HEK293 (cell line): Measurements from ENCODE around the gene TARS2.

Source experiments
- EGR2 ChIP-seq: fragments of 450-650 bp; formaldehyde crosslinking; IDR thresholded peaks from 2 replicates; pipeline ENCODE4 v1.5.1; 2016; ENCODE audit warnings: low read depth, missing biosample characterization, missing genetic modification characterization
- GFI1B ChIP-seq: fragments of 450-650 bp; formaldehyde crosslinking; IDR thresholded peaks from 2 replicates; pipeline ENCODE4 v1.5.1; 2016; ENCODE audit warnings: missing biosample characterization, missing genetic modification characterization
- GLI4 ChIP-seq: fragments of 450-650 bp; formaldehyde crosslinking; IDR thresholded peaks from 2 replicates; pipeline ENCODE4 v1.5.1; 2016; ENCODE audit warnings: missing biosample characterization, missing genetic modification characterization
- IKZF3 ChIP-seq: fragments of 450-650 bp; IDR thresholded peaks from 2 replicates; pipeline ENCODE4 v1.5.0; 2018; ENCODE audit warnings: missing biosample characterization, mild to moderate bottlenecking, missing genetic modification characterization, moderate library complexity
- PRDM1 ChIP-seq: fragments of 450-650 bp; formaldehyde crosslinking; IDR thresholded peaks from 2 replicates; pipeline ENCODE4; 2016; ENCODE audit warnings: missing biosample characterization, missing genetic modification characterization
- PRDM10 ChIP-seq: fragments of 450-650 bp; formaldehyde crosslinking; IDR thresholded peaks from 2 replicates; pipeline ENCODE4 v1.5.1; 2016; ENCODE audit warnings: missing biosample characterization, missing genetic modification characterization
- PRDM4 ChIP-seq: fragments of 450-650 bp; formaldehyde crosslinking; IDR thresholded peaks from 2 replicates; pipeline ENCODE4 v1.5.1; 2017; ENCODE audit warnings: missing biosample characterization, missing genetic modification characterization
- SP3 ChIP-seq: fragments of 450-650 bp; formaldehyde crosslinking; IDR thresholded peaks from 2 replicates; pipeline ENCODE4 v1.5.1; 2016; ENCODE audit warnings: missing biosample characterization, missing genetic modification characterization
- WT1 ChIP-seq: fragments of 450-650 bp; formaldehyde crosslinking; IDR thresholded peaks from 2 replicates; pipeline ENCODE4 v1.5.1; 2016; ENCODE audit warnings: missing biosample characterization, missing genetic modification characterization
- ZBTB20 ChIP-seq: fragments of 450-650 bp; formaldehyde crosslinking; IDR thresholded peaks from 2 replicates; pipeline ENCODE4 v1.5.1; 2016; ENCODE audit warnings: missing biosample characterization, missing genetic modification characterization
- ZBTB6 ChIP-seq: fragments of 450-650 bp; formaldehyde crosslinking; IDR thresholded peaks from 2 replicates; pipeline ENCODE4 v1.5.1; 2017; ENCODE audit warnings: missing biosample characterization, missing genetic modification characterization
- ZFP37 ChIP-seq: fragments of 450-650 bp; formaldehyde crosslinking; IDR thresholded peaks from 2 replicates; pipeline ENCODE4 v1.5.1; 2016; ENCODE audit warnings: missing biosample characterization, missing genetic modification characterization
- ZFP69B ChIP-seq: fragments of 450-650 bp; formaldehyde crosslinking; IDR thresholded peaks from 2 replicates; pipeline ENCODE4 v1.5.1; 2016; ENCODE audit warnings: missing biosample characterization, missing genetic modification characterization
- ZNF423 ChIP-seq: fragments of 450-650 bp; formaldehyde crosslinking; IDR thresholded peaks from 2 replicates; pipeline ENCODE4 v1.5.1; 2016; ENCODE audit warnings: missing biosample characterization, missing genetic modification characterization
- ZNF501 ChIP-seq: fragments of 450-650 bp; formaldehyde crosslinking; IDR thresholded peaks from 2 replicates; pipeline ENCODE4 v1.5.1; 2016; ENCODE audit warnings: missing biosample characterization, missing genetic modification characterization
- ZNF600 ChIP-seq: fragments of 450-650 bp; formaldehyde crosslinking; IDR thresholded peaks from 2 replicates; pipeline ENCODE4 v1.5.1; 2016; ENCODE audit warnings: missing biosample characterization, missing genetic modification characterization
- ZNF792 ChIP-seq: fragments of 450-650 bp; formaldehyde crosslinking; IDR thresholded peaks from 2 replicates; pipeline ENCODE4 v1.5.1; 2016; ENCODE audit warnings: missing biosample characterization, missing genetic modification characterization
- ZNF843 ChIP-seq: fragments of 450-650 bp; formaldehyde crosslinking; IDR thresholded peaks from 2 replicates; pipeline ENCODE4 v1.5.1; 2016; ENCODE audit warnings: missing biosample characterization, missing genetic modification characterization
- ZSCAN23 ChIP-seq: fragments of 450-650 bp; formaldehyde crosslinking; IDR thresholded peaks from 2 replicates; pipeline ENCODE4 v1.5.1; 2016; ENCODE audit warnings: missing biosample characterization, missing genetic modification characterization
- ZXDB ChIP-seq: fragments of 450-650 bp; formaldehyde crosslinking; IDR thresholded peaks from 2 replicates; pipeline ENCODE4 v1.5.1; 2016; ENCODE audit warnings: missing biosample characterization, missing genetic modification characterization
- TF ChIP-seq, protein P1 (sequence below): fragments of 450-650 bp; formaldehyde crosslinking; IDR thresholded peaks from 2 replicates; pipeline ENCODE4 v1.5.0; 2017; ENCODE audit warnings: missing biosample characterization, missing genetic modification characterization, borderline replicate concordance
- TF ChIP-seq, protein P2 (sequence below): fragments of 450-650 bp; formaldehyde crosslinking; IDR thresholded peaks from 2 replicates; pipeline ENCODE4 v1.5.1; 2016; ENCODE audit warnings: missing biosample characterization, missing genetic modification characterization
- TF ChIP-seq, protein P3 (sequence below): fragments of 450-650 bp; formaldehyde crosslinking; IDR thresholded peaks from 2 replicates; pipeline ENCODE4 v1.5.1; 2016; ENCODE audit warnings: missing biosample characterization, missing genetic modification characterization
- TF ChIP-seq, protein P4 (sequence below): sonication (generic); formaldehyde crosslinking; IDR thresholded peaks from 2 replicates; pipeline ENCODE4 v1.8.1; 2022; ENCODE audit warnings: mild to moderate bottlenecking, moderate library complexity, missing genetic modification reagents

The TARS2 gene

DNA sequence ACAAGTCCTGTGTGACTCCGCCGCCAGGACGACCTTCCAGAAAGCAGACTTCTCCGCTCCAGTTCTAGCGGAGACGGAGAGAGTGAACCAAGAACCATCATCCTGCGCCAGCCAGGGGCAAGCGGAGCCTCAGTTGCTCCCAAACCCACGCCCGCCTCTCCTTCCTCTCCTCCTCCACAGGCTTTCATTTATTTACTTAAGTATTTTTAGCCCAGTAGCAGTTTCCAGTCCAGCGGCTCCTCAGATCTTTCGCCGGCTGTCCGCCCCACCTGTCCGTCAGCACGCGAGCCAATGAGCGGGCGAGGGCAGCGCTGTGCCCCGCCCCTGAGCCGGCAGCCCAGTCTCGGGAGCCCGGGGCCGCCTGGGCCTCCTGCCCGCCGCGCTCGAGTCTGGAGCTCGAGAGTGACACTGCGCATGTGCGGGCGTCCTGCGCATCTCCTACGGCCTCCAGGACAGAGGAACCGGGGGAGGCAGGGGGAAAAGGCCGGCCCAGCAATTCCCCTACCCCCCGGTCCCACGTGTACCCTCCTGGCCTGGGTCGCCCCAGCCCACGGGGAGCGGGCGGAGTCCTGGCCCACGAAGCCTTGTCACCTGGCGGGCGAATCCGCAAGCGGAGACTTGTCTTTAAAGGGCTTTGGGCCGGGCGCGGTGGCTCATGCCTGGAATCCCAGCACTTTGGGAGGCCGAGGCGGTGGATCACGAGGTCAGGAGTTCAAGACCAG, 28.3 kb downstream of the TARS2 start, which contains the start of gene FALEC (continued):
- peak; percentile 21; the same call in 1 of the 2 replicates for TF ChIP-seq IKZF3 (tag by site-specific recombination)
- 0 out of 2 replicates have a peak, but pooled peaks have one; percentile 58 for TF ChIP-seq GLI4 (tag by site-specific recombination)
- TF ChIP-seq EGR2 (tag by site-specific recombination): peak; percentile 96
- 0 out of 2 replicates have a peak, but pooled peaks have one; percentile 24 for TF ChIP-seq GFI1B
- TF ChIP-seq ZFP37 (tag by site-specific recombination): peak; percentile 65; the same call in 1 of the 2 replicates
- TF ChIP-seq, protein P1, sequence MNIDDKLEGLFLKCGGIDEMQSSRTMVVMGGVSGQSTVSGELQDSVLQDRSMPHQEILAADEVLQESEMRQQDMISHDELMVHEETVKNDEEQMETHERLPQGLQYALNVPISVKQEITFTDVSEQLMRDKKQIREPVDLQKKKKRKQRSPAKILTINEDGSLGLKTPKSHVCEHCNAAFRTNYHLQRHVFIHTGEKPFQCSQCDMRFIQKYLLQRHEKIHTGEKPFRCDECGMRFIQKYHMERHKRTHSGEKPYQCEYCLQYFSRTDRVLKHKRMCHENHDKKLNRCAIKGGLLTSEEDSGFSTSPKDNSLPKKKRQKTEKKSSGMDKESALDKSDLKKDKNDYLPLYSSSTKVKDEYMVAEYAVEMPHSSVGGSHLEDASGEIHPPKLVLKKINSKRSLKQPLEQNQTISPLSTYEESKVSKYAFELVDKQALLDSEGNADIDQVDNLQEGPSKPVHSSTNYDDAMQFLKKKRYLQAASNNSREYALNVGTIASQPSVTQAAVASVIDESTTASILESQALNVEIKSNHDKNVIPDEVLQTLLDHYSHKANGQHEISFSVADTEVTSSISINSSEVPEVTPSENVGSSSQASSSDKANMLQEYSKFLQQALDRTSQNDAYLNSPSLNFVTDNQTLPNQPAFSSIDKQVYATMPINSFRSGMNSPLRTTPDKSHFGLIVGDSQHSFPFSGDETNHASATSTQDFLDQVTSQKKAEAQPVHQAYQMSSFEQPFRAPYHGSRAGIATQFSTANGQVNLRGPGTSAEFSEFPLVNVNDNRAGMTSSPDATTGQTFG (tag by site-specific recombination): 0 out of 2 replicates have a peak, but pooled peaks have one; percentile 35
- peak; percentile 91 for TF ChIP-seq PRDM4 (tag by site-specific recombination)
- TF ChIP-seq ZNF423 (tag by site-specific recombination): 0 out of 2 replicates have a peak, but pooled peaks have one; percentile 8
- TF ChIP-seq ZNF600 (tag by site-specific recombination): no peak; the same call in 1 of the 2 replicates
- peak; percentile 86; the same call in 1 of the 2 replicates for TF ChIP-seq ZSCAN23 (tag by site-specific recombination)
- peak; percentile 96 for TF ChIP-seq PRDM10 (tag by site-specific recombination)
- TF ChIP-seq, protein P2, sequence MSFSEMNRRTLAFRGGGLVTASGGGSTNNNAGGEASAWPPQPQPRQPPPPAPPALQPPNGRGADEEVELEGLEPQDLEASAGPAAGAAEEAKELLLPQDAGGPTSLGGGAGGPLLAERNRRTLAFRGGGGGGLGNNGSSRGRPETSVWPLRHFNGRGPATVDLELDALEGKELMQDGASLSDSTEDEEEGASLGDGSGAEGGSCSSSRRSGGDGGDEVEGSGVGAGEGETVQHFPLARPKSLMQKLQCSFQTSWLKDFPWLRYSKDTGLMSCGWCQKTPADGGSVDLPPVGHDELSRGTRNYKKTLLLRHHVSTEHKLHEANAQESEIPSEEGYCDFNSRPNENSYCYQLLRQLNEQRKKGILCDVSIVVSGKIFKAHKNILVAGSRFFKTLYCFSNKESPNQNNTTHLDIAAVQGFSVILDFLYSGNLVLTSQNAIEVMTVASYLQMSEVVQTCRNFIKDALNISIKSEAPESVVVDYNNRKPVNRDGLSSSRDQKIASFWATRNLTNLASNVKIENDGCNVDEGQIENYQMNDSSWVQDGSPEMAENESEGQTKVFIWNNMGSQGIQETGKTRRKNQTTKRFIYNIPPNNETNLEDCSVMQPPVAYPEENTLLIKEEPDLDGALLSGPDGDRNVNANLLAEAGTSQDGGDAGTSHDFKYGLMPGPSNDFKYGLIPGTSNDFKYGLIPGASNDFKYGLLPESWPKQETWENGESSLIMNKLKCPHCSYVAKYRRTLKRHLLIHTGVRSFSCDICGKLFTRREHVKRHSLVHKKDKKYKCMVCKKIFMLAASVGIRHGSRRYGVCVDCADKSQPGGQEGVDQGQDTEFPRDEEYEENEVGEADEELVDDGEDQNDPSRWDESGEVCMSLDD (tag by site-specific recombination): peak; percentile 85
- TF ChIP-seq ZNF501 (tag by site-specific recombination): peak; percentile 93
- peak; percentile 75; the same call in 1 of the 2 replicates for TF ChIP-seq ZBTB20 (tag by site-specific recombination)
- TF ChIP-seq ZXDB (tag by site-specific recombination): peak; percentile 70
- TF ChIP-seq ZFP69B (tag by site-specific recombination): peak; percentile 41
- 0 out of 2 replicates have a peak, but pooled peaks have one; percentile 12 for TF ChIP-seq PRDM1
- TF ChIP-seq, protein P3, sequence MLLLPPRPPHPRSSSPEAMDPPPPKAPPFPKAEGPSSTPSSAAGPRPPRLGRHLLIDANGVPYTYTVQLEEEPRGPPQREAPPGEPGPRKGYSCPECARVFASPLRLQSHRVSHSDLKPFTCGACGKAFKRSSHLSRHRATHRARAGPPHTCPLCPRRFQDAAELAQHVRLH (tag by site-specific recombination): peak; percentile 88; the same call in 1 of the 2 replicates
- no peak for TF ChIP-seq ZNF843
- TF ChIP-seq SP3 (tag by site-specific recombination): peak; percentile 61
- TF ChIP-seq ZBTB6 (tag by site-specific recombination): peak; percentile 88
- TF ChIP-seq ZNF792 (tag by site-specific recombination): peak; percentile 91
- TF ChIP-seq, protein P4, sequence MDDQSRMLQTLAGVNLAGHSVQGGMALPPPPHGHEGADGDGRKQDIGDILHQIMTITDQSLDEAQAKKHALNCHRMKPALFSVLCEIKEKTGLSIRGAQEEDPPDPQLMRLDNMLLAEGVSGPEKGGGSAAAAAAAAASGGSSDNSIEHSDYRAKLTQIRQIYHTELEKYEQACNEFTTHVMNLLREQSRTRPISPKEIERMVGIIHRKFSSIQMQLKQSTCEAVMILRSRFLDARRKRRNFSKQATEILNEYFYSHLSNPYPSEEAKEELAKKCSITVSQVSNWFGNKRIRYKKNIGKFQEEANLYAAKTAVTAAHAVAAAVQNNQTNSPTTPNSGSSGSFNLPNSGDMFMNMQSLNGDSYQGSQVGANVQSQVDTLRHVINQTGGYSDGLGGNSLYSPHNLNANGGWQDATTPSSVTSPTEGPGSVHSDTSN (CRISPR knock-in tag): peak; percentile 73; the same call in 1 of the 2 replicates
- peak; percentile 44; the same call in 1 of the 2 replicates for TF ChIP-seq WT1 (tag by site-specific recombination)
